GM19043 (cell line): ENCODE results near the gene CDH4.

Source experiments
- ATAC-seq: cut with Tn5 transposase; IDR thresholded peaks from one replicate; pipeline ENCODE4 v1.9.1; 2021; ENCODE audit warnings: low read depth; ENCODE audit not compliant: unreplicated experiment

Gene CDH4

GRCh38 chr20:61777773-61778494 lies 525.9 kb downstream of the CDH4 start:
- no peak for ATAC-seq

- no peak for ATAC-seq
Observed at GRCh38 chr20:61778495-61778863, 526.4 kb downstream of the CDH4 start.

DNA sequence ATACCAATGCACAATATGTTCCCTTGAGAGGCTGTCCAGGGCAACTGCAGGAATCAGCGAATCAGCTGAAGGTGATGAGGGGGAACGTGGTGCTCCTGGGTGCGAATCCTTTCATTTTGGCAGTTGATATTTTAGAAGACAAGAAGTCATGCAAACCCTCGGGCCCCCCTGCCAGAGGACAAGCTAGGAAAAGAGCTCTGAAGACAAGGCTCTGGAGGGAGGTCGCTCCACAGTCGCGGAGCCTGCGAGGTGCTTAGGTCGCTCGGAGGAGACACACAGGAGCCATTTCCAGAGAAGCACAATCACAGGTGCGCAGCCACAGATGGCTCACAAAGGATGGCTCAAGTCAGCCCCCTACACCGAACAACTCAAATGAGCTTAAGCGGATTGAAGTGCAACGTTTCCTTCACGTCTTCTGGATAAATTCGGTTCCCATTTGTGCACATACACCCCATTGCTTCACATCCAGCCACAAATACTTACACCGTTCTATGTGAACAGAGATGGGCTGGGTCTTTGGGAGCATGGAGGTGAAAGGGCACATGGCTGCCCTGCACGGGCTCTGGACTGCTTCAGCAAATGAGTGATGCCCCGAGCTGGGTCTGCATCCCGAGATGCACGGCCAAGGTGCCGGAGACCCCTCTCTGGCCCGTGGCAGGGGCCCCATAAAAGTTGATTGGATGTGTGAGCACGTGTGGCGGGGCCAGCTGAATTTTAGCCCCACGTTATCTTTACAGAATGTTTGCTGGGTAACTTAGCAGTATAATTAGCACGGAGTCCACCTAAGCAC lies 527.3 kb downstream of the CDH4 start:
- no peak for ATAC-seq

DNA sequence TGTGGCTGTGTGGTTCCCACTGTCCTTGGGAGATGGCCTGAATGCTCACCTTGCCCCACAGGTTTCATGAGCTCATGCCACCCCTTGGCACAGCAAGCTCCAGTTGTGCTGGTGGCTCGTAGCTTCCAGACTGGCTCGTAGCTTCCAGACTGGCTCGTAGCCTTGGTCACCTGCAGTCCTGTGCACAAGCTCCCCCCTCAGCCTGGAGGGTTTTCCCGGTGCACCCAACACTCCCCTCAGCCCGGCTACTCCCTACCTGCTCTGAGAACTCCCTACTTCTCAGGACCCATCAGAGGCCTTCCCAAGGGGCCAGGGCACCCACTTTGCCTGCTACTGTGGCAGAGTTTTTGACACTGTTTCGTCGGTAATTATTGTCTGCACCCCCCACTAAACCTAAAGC lies 528.0 kb downstream of the CDH4 start:
- no peak for ATAC-seq

DNA sequence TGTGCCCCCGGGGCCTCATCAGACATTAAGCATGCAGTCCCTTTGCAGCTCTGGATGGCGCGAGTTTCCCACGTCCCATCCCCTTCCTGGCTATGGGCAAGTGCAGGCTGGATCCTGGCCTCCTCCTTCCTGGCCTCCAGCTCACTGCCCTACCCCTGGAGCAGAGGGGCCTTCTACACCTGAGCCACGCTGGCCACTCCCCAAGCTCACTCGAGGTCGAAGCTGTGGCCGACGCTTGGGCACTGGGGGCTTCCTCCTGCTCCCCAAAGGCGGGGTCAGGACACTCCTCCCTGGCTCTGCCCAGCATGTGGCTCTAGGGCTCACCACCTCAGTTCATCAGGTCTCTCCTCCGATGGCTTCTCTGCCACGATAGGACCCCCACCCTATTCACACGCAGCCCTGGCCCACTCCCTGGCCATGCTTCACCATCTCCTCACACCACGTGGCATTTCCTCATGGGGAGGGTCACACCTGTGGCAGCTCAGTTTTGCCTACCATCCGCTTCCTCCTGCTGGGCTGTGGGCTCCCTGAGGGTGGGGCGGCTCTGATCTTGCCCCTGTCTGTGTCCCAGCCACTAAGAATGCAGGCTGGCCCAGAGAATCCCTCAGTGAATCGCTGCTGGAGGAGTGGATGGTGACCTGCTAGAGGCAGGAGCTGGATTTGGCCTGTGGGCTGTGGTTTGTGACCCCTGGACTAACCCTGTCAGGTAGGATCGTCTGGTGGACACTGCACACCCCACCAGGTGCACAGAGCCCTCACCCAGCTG lies 532.9 kb downstream of the CDH4 start:
- no peak for ATAC-seq

DNA sequence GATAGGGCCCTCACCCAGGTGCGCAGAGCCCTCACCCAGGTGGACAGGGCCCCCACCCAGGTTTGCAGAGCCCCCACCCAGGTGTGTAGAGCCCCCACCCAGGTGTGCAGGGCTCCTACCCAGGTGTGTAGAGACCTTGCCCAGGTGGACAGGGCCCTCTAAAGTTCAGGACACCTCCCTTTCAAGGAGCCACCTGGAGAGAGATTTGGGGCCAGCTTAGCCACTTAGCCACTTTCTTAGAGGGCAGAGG lies 533.4 kb downstream of the CDH4 start:
- ATAC-seq: no peak

DNA sequence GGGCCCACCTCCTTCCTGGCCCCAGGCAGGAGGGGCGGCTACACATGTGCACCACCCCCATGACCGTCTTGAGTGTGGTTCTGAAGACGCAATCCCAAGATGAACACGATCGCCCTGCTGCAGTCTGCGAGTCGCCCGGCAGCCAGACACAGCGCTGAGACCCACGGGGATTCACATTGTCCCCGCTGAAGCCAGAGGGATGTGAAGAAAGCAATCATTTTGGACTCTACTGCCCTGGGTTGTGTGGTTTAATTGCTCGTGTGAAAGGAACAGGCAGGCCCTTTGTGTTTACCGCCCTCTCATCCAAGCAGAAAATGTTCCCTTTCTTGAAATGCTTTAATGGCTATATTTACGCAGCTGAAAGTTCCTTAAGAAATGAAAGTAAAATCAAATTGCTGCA lies 534.2 kb downstream of the CDH4 start:
- ATAC-seq: no peak

- ATAC-seq: no peak
Observed at GRCh38 chr20:61788343-61788742, 536.3 kb downstream of the CDH4 start.

- no peak for ATAC-seq
Observed at GRCh38 chr20:61789329-61789728, 537.3 kb downstream of the CDH4 start.

DNA sequence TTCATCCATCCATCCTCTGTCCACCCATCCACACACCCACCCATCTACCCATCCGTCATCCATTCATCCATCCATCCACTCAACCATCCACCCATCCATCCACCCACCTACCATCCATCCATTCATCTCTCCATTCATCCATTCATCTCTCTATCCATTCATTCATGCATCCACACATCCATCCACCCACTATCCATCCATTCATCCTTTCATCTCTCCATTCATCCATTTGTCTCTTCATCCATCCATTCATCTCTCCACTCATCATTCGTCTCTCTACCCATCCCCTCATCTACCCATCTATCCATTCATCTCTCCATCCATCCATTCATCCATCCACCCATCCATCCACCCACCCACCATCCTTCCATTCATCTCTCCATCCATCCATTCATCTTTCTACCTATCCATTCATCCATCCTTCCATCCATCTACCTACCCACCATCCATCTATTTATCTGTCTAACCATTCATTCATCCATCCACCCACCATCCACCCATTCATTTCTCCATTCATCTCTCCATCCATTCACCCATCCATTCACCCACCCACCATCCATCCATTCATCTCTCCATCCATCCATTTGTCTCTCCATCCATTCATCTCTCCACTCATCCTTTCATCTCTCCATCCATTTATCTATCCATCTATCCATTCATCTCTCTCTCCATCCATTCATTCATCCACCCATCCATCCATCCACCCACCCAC lies 538.2 kb downstream of the CDH4 start:
- ATAC-seq: no peak

DNA sequence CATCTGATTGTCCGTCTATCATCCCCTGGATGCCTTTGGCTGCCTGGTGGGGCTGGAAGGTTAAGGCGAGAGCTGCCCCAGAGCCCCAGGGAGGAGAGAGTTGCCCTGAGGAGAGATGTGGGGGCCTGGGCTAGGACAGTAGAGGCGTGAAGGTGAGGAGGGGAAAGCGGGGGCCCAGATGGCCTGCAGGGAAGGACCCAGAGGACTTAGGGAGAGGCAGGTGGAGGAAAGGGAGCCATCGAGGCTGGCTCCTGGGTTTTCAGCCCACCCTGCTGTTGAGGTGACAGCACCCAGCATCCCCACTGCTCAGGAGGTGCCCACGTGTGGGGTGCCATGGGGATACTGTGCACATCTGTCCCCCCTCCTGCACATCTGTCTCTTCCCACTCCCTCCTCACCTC lies 539.9 kb downstream of the CDH4 start:
- ATAC-seq: no peak

DNA sequence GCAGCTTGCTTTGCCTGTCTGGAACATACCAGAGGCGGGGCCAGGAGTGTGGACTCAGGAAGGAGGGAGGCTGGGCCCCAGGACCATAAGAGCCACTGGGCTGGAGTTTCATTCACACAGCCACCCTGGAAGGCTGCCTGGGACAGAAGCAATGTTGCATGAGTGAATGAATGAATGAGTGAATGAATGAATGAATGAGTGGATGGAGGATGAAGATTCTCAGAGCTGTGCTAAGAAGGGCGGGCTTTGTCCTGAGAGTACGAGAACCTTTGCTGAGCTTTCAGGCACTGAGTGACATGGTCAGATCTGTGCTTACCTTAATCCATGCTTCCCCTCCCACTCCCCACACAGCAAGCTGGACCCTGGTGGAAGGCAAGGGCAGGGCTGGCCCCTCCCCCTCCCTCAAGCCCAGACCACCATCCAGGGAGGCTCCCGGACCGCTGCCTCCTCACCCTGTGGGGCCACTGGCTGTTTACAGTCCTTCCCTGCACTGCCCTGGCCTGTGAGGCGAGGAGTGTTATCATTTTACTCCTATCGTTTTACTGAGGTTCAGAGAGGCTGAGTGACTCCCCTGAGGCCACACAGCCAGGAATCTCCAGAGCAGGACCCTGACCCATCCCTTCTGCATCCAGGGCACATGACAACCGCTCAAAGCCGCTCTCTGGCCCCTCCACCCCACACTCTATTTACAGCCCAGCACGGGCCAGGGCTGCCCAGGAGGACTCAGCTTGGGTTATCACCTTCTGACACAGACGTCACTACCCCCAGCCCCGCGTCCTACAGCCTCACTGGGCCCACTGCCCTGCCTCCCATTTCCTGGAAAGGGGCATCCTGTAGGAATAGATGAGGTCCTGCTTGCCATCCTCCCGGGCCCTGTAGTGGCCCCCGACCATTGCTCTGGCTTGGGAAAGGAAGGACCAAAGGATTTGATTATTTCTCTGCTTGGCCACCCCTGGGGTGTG lies 543.9 kb downstream of the CDH4 start:
- ATAC-seq: no peak

GRCh38 chr20:61796738-61797137 lies 544.7 kb downstream of the CDH4 start:
- no peak for ATAC-seq

DNA sequence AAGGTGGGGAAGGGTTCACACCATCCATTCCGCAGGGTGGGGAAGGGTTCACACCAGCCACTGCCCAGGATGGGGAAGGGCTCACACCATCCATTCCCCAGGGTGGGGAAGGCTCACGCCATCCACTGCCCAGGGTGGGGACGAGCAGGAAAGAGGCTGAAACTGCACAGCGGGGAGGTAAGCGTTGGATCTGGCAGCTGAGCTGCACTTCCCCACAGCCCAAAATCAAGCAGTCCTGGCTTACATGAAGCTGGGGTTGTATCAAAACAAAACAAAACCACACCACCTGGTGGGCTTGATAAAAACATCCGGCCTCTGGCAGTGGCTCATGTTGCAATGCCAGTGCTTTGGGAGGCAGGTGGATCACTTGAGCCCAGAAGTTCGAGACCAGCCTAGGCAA lies 545.1 kb downstream of the CDH4 start:
- no peak for ATAC-seq

DNA sequence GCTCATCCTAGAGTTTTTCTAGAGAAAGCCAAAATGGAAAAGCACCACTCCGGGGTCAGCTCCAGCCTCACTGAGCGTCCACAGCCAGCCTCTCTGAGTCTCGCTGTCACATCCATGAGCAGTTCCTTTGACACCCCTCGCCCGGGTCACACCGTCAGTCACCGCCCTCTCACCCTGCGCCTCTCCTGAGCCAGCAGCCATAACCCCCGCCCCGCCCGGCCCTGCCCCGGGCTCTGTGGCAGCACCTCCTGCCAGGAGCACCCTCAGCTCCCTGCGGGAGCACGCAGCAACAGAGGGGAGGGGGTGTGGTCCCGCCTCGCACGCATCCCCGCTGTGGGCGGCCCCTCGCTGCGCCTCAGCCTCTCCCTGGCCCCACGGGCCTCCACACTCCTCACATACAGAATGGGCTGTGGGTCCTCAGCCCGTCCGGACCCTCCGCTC lies 545.9 kb downstream of the CDH4 start:
- ATAC-seq: no peak

DNA sequence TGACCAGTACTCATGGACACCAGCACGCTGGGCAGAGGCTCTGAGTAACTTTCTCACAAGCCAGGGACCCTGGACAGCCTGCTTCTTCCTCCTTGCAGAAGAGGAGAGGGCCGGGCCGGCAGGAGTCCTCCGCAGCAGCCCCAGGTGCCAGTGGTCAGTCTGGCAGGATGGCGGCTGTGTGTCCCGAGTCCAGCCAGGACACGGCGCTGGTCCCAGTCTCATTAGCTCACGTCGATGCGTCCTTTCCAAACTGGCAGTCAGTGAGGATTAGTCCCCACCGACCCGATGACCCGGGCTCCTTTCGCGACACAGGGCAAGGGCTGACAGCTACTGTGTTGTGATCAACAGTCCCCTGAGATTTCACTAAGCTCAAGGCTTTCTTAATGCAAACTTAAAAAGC lies 546.6 kb downstream of the CDH4 start:
- no peak for ATAC-seq

DNA sequence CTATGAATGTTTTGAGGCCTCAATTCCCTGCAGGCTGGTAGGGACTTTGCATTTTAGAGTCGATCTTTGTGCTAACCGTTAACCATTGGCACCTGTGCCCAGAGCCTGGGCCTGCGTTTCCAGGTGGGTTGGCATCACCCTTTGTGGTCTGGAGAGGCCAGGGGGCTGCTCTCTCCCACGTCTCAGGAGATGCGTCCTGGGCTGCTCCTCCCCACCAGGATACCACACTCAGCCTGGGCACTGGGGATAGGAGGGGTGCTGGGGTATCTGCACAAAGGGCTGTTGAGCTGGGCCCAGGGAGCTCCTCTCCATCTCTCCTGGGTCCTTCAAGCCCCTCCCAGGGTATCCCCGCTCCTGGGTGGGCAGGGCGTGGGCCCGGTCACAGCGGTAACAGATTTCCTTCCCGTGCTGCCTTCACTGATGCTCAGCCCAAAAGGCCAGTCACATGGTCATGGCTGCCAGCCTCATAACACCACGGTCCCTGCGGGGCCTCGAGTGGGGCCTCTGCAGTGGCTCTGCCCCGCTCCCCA lies 547.4 kb downstream of the CDH4 start:
- no peak for ATAC-seq

DNA sequence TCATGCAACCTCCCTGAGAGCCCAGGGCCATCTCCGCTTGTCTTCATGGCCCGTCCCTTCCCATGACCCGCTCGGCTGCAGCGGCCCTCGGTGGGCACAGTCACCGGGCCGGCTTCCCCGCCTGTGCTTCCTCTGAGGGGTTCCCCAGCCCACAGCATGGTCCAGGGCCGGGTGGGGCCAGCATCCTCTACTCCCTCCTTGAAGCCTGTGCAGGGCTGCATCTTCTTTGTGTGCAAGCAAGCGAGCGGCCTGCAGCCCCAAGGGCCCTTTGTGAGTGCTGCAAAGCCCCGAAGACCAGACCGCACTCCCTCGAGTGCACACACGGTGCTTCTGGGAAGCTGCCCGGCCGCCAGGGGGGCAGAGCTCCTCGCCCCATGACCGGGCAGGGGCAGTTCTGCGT lies 547.9 kb downstream of the CDH4 start:
- no peak for ATAC-seq

- no peak for ATAC-seq
Observed at GRCh38 chr20:61800359-61801064, 548.5 kb downstream of the CDH4 start.
